HepG2 (cell line): Measurements from ENCODE around the gene MYLK2. TPM values are rescaled to one million over a fixed set of nuclear protein-coding genes. Genes with fewer than 3 reads are reported as not detected.

Source experiments
- ATAC-seq: fragments of 200-7000 bp; cut with Tn5 transposase; 3 replicates; pipeline ENCODE4 v1.9.1; 2020; ENCODE audit warnings: mild to moderate bottlenecking, moderate library complexity
- BruUV-seq: library from RNA; stranded (reverse); fragments of 400-500 nt; replicated peaks from 2 replicates; lab custom pipeline; 2021; lab: Mats Ljungman, UMichigan
- CTCF ChIA-PET: fragments of 300-600 bp; formaldehyde crosslinking; extraction: SDS; loops from one replicate; lab custom pipeline; 2021; ENCODE audit warnings: low total read pairs, inconsistent platforms, low intra/inter-chr PET ratio; lab: Yijun Ruan, JAX
- POLR2A ChIA-PET: fragments of 350-600 bp; sonication (Branson Sonifier 250); formaldehyde crosslinking; loops from one replicate; lab custom pipeline; 2020; ENCODE audit warnings: antibody characterized with exemption, inconsistent platforms; lab: Yijun Ruan, JAX
- DNase-seq: peaks from one replicate; pipeline ENCODE4 v3.0.0-alpha.2; 2015; ENCODE audit warnings: low spot score
- FAIRE-seq: peaks from 3 replicates; lab custom pipeline; 2011; peaks lifted over from hg19 to GRCh38; lab: Jason Lieb, UNC
- H2AFZ ChIP-seq: one replicate; pipeline ENCODE4 v1.6.1; 2011; ENCODE audit warnings: low read length, inconsistent platforms
- H3K27ac ChIP-seq: fragments of 300-600 bp; 3 replicates; pipeline ENCODE4 v1.8.0; 2011; ENCODE audit warnings: mixed run types, mild to moderate bottlenecking, mixed read lengths, low read length, inconsistent platforms; ENCODE audit not compliant: insufficient read depth; ENCODE audit errors: extremely low read length
- H3K27me3 ChIP-seq, 2 experiments: fragments of 200-600 bp in 1 of 2; 2 replicates in 1 of 2; 3 replicates in 1 of 2; pipeline versions ENCODE4 v1.6.0 to v1.8.0; 2011; ENCODE audit warnings: low read length in 2 of 2, mild to moderate bottlenecking in 2 of 2, moderate library complexity in 2 of 2, inconsistent platforms in 1 of 2; ENCODE audit not compliant: insufficient read depth in 2 of 2, control insufficient read depth in 1 of 2
- H3K36me3 ChIP-seq, 2 experiments: fragments of 200-600 bp in 1 of 2; replicated peaks in 1 of 2; 2 replicates in 1 of 2; 3 replicates in 1 of 2; pipeline versions ENCODE4 v1.5.1 to v1.8.0; 2011; ENCODE audit warnings: low read length in 2 of 2, inconsistent platforms in 1 of 2; ENCODE audit not compliant: insufficient read depth in 2 of 2, control insufficient read depth in 1 of 2
- H3K4me1 ChIP-seq: 2 replicates; pipeline ENCODE4 v1.5.1; 2012; ENCODE audit warnings: low read length, inconsistent platforms; ENCODE audit not compliant: insufficient read depth
- H3K4me2 ChIP-seq: 2 replicates; pipeline ENCODE4 v1.6.0; 2011; ENCODE audit warnings: low read depth, low read length, inconsistent platforms
- H3K4me3 ChIP-seq, 3 experiments: fragments of 200-600 bp in 1 of 3; sonication (generic), shearing (Covaris generic) in 1 of 3; replicated peaks in 1 of 3; 2 replicates each; pipeline ENCODE4 v1.5.1; 2011 to 2016; ENCODE audit warnings: low read length in 3 of 3, inconsistent platforms in 2 of 3, low read depth in 2 of 3, mild to moderate bottlenecking in 2 of 3, control low read depth in 1 of 3, mixed read lengths in 1 of 3; ENCODE audit not compliant: insufficient read depth in 1 of 3
- H3K79me2 ChIP-seq: one replicate; pipeline ENCODE4 v1.6.1; 2011; ENCODE audit warnings: low read length, inconsistent platforms; ENCODE audit not compliant: insufficient read depth
- H3K9ac ChIP-seq: 2 replicates; pipeline ENCODE4 v1.6.0; 2011; ENCODE audit warnings: mild to moderate bottlenecking, low read depth, low read length, inconsistent platforms; ENCODE audit not compliant: insufficient read depth
- H3K9me3 ChIP-seq: 2 replicates; pipeline ENCODE4 v1.5.1; 2012; ENCODE audit warnings: mild to moderate bottlenecking, low read length
- H4K20me1 ChIP-seq: 2 replicates; pipeline ENCODE4 v1.6.0; 2011; ENCODE audit warnings: inconsistent platforms, mild to moderate bottlenecking, low read length, moderate library complexity; ENCODE audit not compliant: insufficient read depth
- BHLHE40 ChIP-seq: IDR thresholded peaks from 2 replicates; pipeline ENCODE4 v1.6.1; 2011; ENCODE audit warnings: low read length, improper control_type of control experiment
- ETV6 ChIP-seq: sonication (generic); formaldehyde crosslinking; conservative IDR thresholded peaks from 2 replicates; pipeline ENCODE4 v1.4.0; 2020; ENCODE audit warnings: missing genetic modification reagents
- MAF1 ChIP-seq: sonication (generic); formaldehyde crosslinking; IDR thresholded peaks from 2 replicates; pipeline ENCODE4 v1.5.0; 2020; ENCODE audit warnings: missing genetic modification reagents, borderline replicate concordance
- NPAS2 ChIP-seq: sonication (generic); formaldehyde crosslinking; IDR thresholded peaks from 2 replicates; pipeline ENCODE4 v1.8.0; 2022; ENCODE audit warnings: mild to moderate bottlenecking, missing genetic modification reagents, borderline replicate concordance
- PBX3 ChIP-seq: sonication (generic); formaldehyde crosslinking; IDR thresholded peaks from 2 replicates; pipeline ENCODE4 v1.8.1; 2023; ENCODE audit warnings: missing genetic modification reagents, inconsistent platforms, borderline replicate concordance
- PCBP2 ChIP-seq: fragments of 200-400 bp; formaldehyde crosslinking; optimal IDR thresholded peaks from 2 replicates; pipeline ENCODE3; 2018; ENCODE audit warnings: low read length, low read depth; ENCODE audit not compliant: poor library complexity, severe bottlenecking
- RAD21 ChIP-seq: fragments of 450-650 bp; formaldehyde crosslinking; IDR thresholded peaks from 2 replicates; pipeline ENCODE4 v1.5.0; 2020; ENCODE audit warnings: mild to moderate bottlenecking
- TAF15 ChIP-seq: fragments of 200-400 bp; formaldehyde crosslinking; IDR thresholded peaks from one replicate; pipeline ENCODE4 v1.6.1; 2018; ENCODE audit warnings: mild to moderate bottlenecking, low read depth, low read length; ENCODE audit not compliant: poor library complexity, severe bottlenecking
- ZBTB20 ChIP-seq: sonication (generic); formaldehyde crosslinking; IDR thresholded peaks from 2 replicates; pipeline ENCODE4 v1.8.1; 2023; ENCODE audit warnings: missing genetic modification reagents, low read depth, mild to moderate bottlenecking, borderline replicate concordance
- ZNF138 ChIP-seq: sonication (generic); formaldehyde crosslinking; IDR thresholded peaks from 2 replicates; pipeline ENCODE4 v1.5.0; 2020; ENCODE audit warnings: mild to moderate bottlenecking, low read depth, missing genetic modification reagents
- ZNF256 ChIP-seq: sonication (generic); formaldehyde crosslinking; conservative IDR thresholded peaks from 2 replicates; pipeline ENCODE4 v1.4.0; 2020; ENCODE audit warnings: missing genetic modification reagents
- ZNF432 ChIP-seq: sonication (generic); formaldehyde crosslinking; IDR thresholded peaks from 2 replicates; pipeline ENCODE4 v1.5.0; 2020; ENCODE audit warnings: missing genetic modification reagents, mild to moderate bottlenecking, borderline replicate concordance
- ZNF574 ChIP-seq: sonication (generic); formaldehyde crosslinking; IDR thresholded peaks from 2 replicates; pipeline ENCODE4 v1.4.0; 2020; ENCODE audit warnings: missing genetic modification reagents
- ZNF713 ChIP-seq: sonication (generic); formaldehyde crosslinking; IDR thresholded peaks from 2 replicates; pipeline ENCODE4 v1.4.0; 2020; ENCODE audit warnings: mild to moderate bottlenecking, missing genetic modification reagents
- ZNF776 ChIP-seq: sonication (generic); formaldehyde crosslinking; IDR thresholded peaks from 2 replicates; pipeline ENCODE4 v1.4.0; 2020; ENCODE audit warnings: mild to moderate bottlenecking, missing genetic modification reagents
- ZSCAN25 ChIP-seq: sonication (generic); formaldehyde crosslinking; IDR thresholded peaks from 2 replicates; pipeline ENCODE4 v1.8.0; 2022; ENCODE audit warnings: mild to moderate bottlenecking, missing genetic modification reagents
- WGBS: methylation state at CpG from one replicate; pipeline ENCODE4 v1.1.6; 2017; ENCODE audit warnings: low lambda C conversion rate; 5-methylcytosine and 5-hydroxymethylcytosine counted together
- in situ Hi-C: cut with HindIII; loops from 2 replicates; pipeline ENCODE4 v1.10.0; 2017; ENCODE audit warnings: low pct_unique_long_range_greater_than_20kb; ENCODE audit not compliant: extremely low pct_ligation_motif_present
- intact Hi-C: fragments of 100-400 bp; cut with micrococcal nuclease; formaldehyde crosslinking; loops from one replicate; pipeline ENCODE4 v1.10.0; 2022; ENCODE audit not compliant: unreplicated experiment
- polyA plus RNA-seq, 8 experiments: library from polyadenylated mRNA; depleted of rRNA in 3 of 8; stranded (reverse) in 7 of 8; unstranded in 1 of 8; fragments of >200 nt; fragmentation: Illumina TruSeq in 4 of 8; extraction: Trizol in 4 of 8; gene quantifications; 2 replicates each; pipeline versions ENCODE4 v1.2.1 to v1.2.3, GENCODE V29; 2011 to 2016; ENCODE audit warnings: low read depth in 4 of 8, missing spikeins in 1 of 8, mixed read lengths in 1 of 8; ENCODE audit not compliant: insufficient read depth in 1 of 8
- total RNA-seq, 5 experiments: library from RNA; depleted of rRNA; stranded (reverse); fragments of >200 nt; fragmentation: Illumina TruSeq; extraction: Trizol; gene quantifications; 2 replicates each; pipeline ENCODE4 v1.2.3, GENCODE V29; 2016; ENCODE audit warnings: low read depth in 1 of 5

Gene MYLK2
- total and polyA plus RNA-seq, 2 of the 13 experiments (the other 11 are each of a cell fraction or from before 2014, with no cell fraction given), result 0.27 TPM; not detected in 1

- TF ChIP-seq ZNF432 (CRISPR knock-in tag) (no peak), MAF1 (CRISPR knock-in tag) (no peak), ZNF138 (CRISPR knock-in tag) (no peak), BHLHE40 (peak; percentile 46), RAD21 (CRISPR knock-in tag) (peak; percentile 54; the same call in 1 of the 2 replicates), ETV6 (CRISPR knock-in tag) (no peak), NPAS2 (CRISPR knock-in tag) (no peak)
Observed at GRCh38 chr20:31833130-31833930, 14.2 kb downstream of the MYLK2 start (continued).

- no peaks in the 10 kb centered on the region for H3K36me3 ChIP-seq
- in situ Hi-C loops, result no loop called here
- H3K27ac ChIP-seq, result no peak overlapping the region
- peaks cover 31% of the 10 kb centered on the region for H3K4me1 ChIP-seq
- intact Hi-C loops, result loop anchor here (1.0 kb wide), 1 partner anchor 12 kb away; no protein-coding TSS in a partner anchor
- H3K27me3 ChIP-seq, result peaks cover 0 to 6% of the 10 kb centered on the region in 2 experiments; a peak in 3 of 5 replicates
- FAIRE-seq (no peak), ATAC-seq (peak; percentile 19), DNase-seq (no peak)
- H3K4me3 ChIP-seq, result no peak overlapping the region
- CTCF ChIA-PET, result interaction anchor here (0.6 to 1.9 kb wide), 3 partner anchors 11 to 197 kb away, joined by 3 to 11 read pairs (median 7); no protein-coding TSS in a partner anchor
- H3K79me2 ChIP-seq, result no peaks in the 10 kb centered on the region
- no peaks in the 10 kb centered on the region for H3K9me3 ChIP-seq
- H2AFZ ChIP-seq, result no peak overlapping the region
- POLR2A ChIA-PET, result no interaction called here
- no TSS peak for BruUV-seq
- peak overlapping the region; percentile 19 for H3K4me2 ChIP-seq
- WGBS, result 36% methylated on average over 16 of the region's 20 CpGs
- no peaks in the 10 kb centered on the region for H4K20me1 ChIP-seq
- no peak overlapping the region for H3K9ac ChIP-seq
- TF ChIP-seq ZSCAN25 (CRISPR knock-in tag) (no peak), ZNF256 (CRISPR knock-in tag) (no peak), ZBTB20 (no peak), PCBP2 (no peak), ZNF574 (CRISPR knock-in tag) (no peak), ZNF713 (CRISPR knock-in tag) (0 out of 2 replicates have a peak, but pooled peaks have one; percentile 11), ZNF776 (CRISPR knock-in tag) (0 out of 2 replicates have a peak, but pooled peaks have one; percentile 27), PBX3 (no peak), TAF15 (peak; percentile 33)
Observed at GRCh38 chr20:31833931-31834521, 14.9 kb downstream of the MYLK2 start.
